Measurements from ENCODE around the gene TLE1.
"Not testable (repeated sequence)": the region's sequence is repeated elsewhere in the genome, so short reads cannot be mapped to it uniquely, and the experiment has no call there.

TLE1 gene

DNA sequence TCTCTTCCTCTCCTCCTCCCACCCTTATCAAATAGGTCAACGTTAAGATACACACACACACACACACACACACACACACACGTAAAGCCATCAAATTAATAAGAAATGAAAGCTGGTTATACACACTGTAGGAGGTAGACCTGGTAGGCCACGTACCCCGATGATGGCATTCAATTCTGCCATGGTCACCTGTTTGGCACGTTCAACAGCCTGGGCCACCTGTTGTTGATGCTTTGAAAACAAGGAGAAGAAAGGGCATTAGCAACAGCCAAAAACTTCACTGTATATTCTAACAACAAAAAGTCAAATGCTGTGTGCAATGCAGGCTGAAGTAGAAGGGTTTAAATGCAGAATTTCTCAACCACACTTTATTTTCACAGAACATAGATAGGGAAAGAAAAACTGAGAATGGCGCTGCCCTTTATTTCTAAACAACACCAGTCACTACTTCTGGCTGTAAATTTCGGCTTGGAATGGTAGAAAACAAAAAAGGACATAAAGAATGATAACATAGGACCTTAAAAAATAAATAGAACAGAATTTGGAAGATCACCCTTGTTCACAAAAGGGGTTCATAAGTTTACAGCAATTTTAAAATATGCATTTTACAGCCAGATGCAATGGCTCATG is 37.2 kb downstream of the TLE1 start:
- DNase-seq = no peak

- no peak for DNase-seq
Observed at GRCh38 chr9:81650586-81651515, 38.5 kb downstream of the TLE1 start.

- DNase-seq = no peak
Observed at GRCh38 chr9:81649475-81650240, 39.7 kb downstream of the TLE1 start.

DNA sequence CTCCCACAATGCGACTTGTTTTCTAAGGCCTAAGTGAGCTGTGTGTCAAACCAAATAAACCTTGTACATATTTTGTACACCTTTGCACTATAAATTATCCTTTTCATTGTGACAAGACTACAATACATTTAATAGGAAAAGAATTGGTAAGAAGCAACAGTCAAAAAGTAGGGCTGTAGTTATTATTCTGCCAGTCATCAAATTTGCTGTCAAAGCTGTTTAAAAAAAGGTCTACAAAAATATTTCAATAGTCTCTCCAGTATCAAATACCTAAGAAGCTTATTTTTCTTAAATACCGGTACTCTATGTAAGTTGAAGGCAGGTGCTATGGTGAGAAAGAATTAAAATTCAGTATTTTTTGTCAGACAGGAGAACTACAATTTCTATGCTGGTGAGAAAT is 40.5 kb downstream of the TLE1 start:
- DNase-seq = no peak

DNA sequence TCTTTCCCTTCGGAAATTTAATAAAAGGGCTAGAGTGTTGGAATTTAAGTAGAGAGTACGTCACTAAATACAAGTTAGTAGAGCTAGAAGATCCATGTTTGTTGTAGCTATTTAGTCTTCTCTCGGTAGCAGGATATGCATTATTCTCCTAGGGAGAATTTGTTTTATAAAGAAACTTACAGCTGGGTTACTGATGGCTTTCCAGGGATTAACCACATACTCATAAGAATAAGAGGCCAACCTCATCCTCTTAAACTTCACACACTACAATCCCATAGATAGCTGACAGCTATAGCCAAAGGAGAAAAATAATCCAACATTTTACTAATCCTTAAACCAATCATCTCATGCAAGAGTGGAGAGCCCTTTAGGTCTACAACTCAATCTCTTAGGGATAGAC is 43.0 kb downstream of the TLE1 start:
- DNase-seq = no peak

DNA sequence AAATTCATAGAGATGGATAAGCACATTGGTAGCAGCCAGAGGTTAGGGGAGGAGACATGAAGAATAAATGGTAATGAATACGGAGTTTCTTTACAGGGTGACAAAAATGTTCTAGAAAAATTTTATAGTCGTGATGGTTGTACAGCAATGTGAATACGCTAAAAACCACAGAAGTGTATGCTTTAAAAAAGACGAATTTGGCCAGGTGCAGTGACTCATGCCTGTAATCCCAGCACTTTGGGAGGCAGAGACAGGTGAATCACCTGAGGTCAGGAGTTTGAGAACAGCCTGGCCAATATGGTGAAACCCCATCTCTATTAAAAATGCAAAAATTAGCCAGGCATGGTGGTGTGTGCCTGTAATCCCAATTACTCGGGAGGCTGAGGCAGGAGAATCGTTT is 44.8 kb downstream of the TLE1 start:
- not testable (repeated sequence) for DNase-seq

- DNase-seq = no peak
Observed at GRCh38 chr9:81637276-81637675, 52.1 kb downstream of the TLE1 start.

DNA sequence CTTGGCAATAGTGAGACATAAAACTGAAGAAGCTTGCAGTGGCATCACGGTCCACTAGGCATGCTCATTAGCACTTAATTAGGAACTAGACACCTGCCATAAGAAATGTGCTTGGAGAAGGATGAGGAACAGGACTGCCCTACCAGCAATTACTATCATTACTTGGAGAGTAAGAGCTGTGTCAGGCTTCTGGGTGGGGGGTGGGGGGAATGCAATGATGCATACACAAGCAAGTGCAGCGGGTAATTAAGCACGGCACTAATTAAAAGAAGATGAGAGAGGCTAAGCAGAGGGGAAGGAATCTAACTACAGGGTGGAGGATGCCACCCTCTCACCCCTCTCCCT is 53.1 kb downstream of the TLE1 start:
- no peak for DNase-seq

- no peak for DNase-seq
Observed at GRCh38 chr9:81635521-81636254, 53.7 kb downstream of the TLE1 start.

DNA sequence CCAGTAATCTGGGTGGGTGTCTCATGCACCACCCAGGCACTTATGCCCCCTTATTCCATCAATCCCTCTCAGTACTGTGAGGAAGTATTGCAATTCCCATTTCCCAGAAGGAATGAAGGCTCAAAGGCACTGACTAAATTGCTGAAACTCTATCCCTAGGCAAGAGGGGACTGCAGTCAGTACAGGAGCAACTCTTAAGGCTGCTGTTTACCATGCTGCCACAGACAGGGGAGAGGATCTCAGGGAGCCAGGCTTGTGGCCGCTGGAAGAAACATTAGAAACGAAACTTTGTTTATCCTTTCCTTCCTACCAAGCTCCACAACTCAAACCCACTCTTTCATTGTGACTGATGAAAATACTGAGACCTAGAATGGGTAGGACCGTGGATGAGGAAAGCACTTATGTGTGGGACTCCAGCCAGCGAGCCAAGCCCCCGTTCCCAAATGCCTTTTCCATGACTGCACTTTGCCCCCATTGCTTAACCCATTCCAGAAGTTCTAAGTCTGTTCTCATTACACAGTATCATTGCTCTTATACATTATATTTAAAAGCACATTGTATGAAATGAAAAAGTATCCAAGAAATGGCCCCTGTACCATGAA is 54.3 kb downstream of the TLE1 start:
- DNase-seq = no peak

GRCh38 chr9:81633952-81634854 is 55.1 kb downstream of the TLE1 start:
- no peak for DNase-seq

DNA sequence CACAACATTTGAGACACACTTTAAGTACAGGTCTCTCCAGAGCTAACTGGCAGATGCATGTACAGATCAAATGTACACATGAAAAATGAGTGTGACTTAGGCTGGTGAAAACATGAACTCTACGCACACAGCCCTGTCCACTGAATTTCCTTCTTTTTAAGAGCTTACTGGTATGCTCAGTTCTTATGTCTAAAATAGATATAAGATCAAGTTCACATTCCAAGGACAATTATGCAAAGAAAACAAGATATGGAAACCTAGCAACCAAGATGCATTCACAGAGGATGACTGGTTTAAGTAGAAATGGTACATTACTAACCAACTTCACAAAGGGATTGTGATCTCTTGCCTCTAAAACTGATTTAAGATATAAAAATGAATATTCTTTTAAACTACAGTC is 56.7 kb downstream of the TLE1 start:
- DNase-seq = no peak

DNA sequence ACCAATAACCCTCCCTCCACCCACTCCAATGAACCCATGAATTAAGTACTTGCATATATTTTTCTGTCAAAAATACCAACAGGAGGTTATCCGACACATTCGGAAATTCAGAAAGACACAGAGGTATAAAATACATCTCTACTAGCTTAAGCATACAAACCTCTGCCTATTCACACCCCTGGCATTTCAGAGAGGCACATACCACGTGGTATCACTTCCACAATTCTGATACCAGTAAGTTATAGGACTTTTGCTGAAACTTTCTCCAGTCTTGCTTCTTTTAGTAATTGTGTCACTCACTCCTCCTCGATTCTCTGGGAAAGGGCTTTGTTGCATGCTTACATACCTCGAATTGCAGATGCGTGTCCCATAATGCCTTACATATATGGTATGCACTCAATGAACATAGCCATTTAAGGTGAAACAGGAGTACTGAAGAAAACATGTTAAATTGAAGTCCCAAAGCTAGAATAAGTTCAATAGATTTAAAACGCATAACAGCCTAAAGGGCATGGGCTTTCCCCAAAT is 58.1 kb downstream of the TLE1 start:
- DNase-seq = no peak

DNA sequence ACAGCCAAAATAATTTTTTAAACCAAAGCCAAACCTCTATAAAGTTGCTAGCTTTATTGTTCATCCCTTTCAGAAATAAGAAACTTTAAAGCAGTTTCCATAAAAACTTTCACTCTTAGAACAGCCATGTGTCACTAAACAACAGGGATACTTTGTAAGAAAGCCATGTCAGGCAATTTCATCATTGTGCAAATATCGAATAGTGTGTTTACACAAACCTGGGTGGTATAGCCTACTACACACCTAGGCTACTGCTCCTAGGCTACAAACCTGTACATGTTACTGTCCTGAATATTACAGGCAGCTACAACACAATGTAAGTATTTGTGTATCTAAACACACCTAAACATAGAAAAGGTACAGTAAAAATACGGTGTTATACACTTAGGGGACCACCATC is 59.9 kb downstream of the TLE1 start:
- no peak for DNase-seq

- no peak for DNase-seq
Observed at GRCh38 chr9:81628897-81629296, 60.5 kb downstream of the TLE1 start.

DNA sequence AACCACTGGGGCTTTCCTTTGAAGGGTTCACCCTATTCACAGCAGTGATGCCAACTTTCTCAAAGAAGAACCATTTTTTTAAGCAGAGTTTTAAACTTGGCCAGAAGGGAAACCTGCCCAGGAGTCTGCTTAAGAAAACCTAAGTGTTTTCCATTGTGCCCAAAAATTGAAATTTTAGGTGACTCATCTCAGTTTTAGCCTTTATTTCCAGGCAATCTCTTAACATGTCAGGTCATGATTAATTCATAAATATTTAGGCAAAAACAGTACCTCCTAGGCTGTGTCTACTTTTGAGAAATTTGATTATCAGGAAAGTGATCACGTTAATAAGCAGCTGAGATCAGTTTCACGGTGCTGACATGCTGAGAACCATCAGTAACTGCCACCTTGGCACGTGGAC is 61.9 kb downstream of the TLE1 start:
- peak; percentile 57 to 64 for DNase-seq

- peak in 1 of 2 experiments; percentile 24 for DNase-seq
Observed at GRCh38 chr9:81626511-81626910, 62.8 kb downstream of the TLE1 start.

DNA sequence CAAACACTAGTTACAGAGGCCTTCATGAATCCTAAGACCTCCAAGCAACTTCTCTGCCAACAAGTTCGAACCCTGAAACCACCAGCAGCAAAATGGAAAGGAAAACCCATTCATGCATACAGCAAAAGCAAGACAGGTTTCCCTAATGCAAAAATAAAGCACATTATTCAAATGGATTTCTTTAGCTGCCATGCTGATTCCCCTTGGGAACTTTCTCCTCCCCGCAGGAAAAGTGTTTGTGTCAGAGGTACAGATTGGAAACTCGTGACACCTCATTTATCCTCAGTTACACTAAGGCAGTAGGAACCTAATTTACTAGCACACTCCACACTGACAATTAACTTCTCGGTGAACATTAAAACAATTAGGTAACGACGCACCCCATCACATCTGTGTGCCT is 63.4 kb downstream of the TLE1 start:
- DNase-seq = peak; percentile 16 to 63

DNA sequence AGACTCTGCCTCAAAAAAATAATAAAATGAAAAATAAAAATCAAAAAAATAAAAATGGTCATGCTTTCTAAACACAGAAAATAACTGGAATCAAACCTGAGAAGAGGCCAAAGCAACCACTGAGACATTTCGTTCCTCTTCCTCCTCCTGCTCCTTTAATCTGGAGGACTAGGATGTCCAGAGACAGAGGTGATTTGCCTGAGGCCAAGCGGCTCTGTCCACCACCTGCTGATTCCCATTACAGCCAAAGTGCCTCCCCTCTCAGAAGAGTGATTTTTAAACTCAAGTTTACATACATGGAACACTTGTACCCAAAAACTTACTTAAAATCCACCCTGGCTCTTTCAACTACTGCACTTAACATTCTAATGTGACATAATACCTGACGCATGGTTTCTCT is 65.6 kb downstream of the TLE1 start:
- no peak for DNase-seq

GRCh38 chr9:81622471-81623255 is 66.7 kb downstream of the TLE1 start:
- no peak for DNase-seq

All from NCI-H526 (cell line).